A549 (cell line): ENCODE results near the gene NFATC2. TPM values are rescaled to one million over a fixed set of nuclear protein-coding genes. Genes with fewer than 3 reads are reported as not detected.
A peak's percentile ranks its signal among the peaks of the same experiment; 100 is the strongest.

Experiments
- ATOH8 ChIP-seq: fragments of 250-450 bp; sonication (Bioruptor Pico); IDR thresholded peaks from 2 replicates; pipeline ENCODE4 v1.5.0; 2020; ENCODE audit warnings: low read depth, mild to moderate bottlenecking, moderate library complexity
- BHLHE40 ChIP-seq: IDR thresholded peaks from 2 replicates; pipeline ENCODE4 v1.6.1; 2012; ENCODE audit warnings: low read depth, low read length, inconsistent platforms
- CBX8 ChIP-seq: fragments of 200-600 bp; sonication (generic); IDR thresholded peaks from 2 replicates; pipeline ENCODE4 v1.6.1; 2016
- CEBPB ChIP-seq, 2 experiments: fragments of >200 bp in 1 of 2; sonication (Bioruptor Twin) in 1 of 2; formaldehyde crosslinking in 1 of 2; IDR thresholded peaks; 2 replicates each; pipeline ENCODE4 v1.6.1; 2012 to 2016
- CHD2 ChIP-seq: fragments of 150-350 bp; IDR thresholded peaks from 2 replicates; pipeline ENCODE4 v1.6.1; 2014; ENCODE audit warnings: low read length; ENCODE audit not compliant: partially characterized antibody
- CHD4 ChIP-seq: fragments of 200-600 bp; sonication (generic); IDR thresholded peaks from 2 replicates; pipeline ENCODE4 v1.6.1; 2016; ENCODE audit warnings: antibody characterized with exemption, mild to moderate bottlenecking, borderline replicate concordance
- CTCF ChIP-seq: fragments of >200 bp; sonication (Bioruptor Twin); formaldehyde crosslinking; IDR thresholded peaks from 3 replicates; pipeline ENCODE4 v1.5.1; 2016
- EHF ChIP-seq: fragments of 250-450 bp; sonication (Bioruptor Pico); IDR thresholded peaks from 2 replicates; pipeline ENCODE4 v1.5.0; 2020; ENCODE audit warnings: mild to moderate bottlenecking
- FOSB ChIP-seq: fragments of 250-450 bp; sonication (Bioruptor Pico); IDR thresholded peaks from 2 replicates; pipeline ENCODE4 v1.5.0; 2020; ENCODE audit warnings: mild to moderate bottlenecking, moderate library complexity
- FOSL2 ChIP-seq, 2 experiments: fragments of 450-650 bp in 1 of 2; fragments of >200 bp in 1 of 2; sonication (Bioruptor Twin) in 1 of 2; formaldehyde crosslinking; IDR thresholded peaks; 2 replicates each; pipeline versions ENCODE4 v1.5.0 to v1.6.1; 2016 to 2020; ENCODE audit warnings: mild to moderate bottlenecking in 1 of 2, moderate library complexity in 1 of 2
- GATA3 ChIP-seq: IDR thresholded peaks from 2 replicates; pipeline ENCODE4 v1.6.1; 2012; ENCODE audit warnings: borderline replicate concordance
- HDAC2 ChIP-seq: fragments of 200-600 bp; sonication (generic); IDR thresholded peaks from 2 replicates; pipeline ENCODE4 v1.6.1; 2016
- HOXA7 ChIP-seq: fragments of 250-450 bp; sonication (Bioruptor Pico); IDR thresholded peaks from 2 replicates; pipeline ENCODE4 v1.5.0; 2020; ENCODE audit warnings: mild to moderate bottlenecking, moderate library complexity
- JUNB ChIP-seq: fragments of >200 bp; sonication (Bioruptor Twin); formaldehyde crosslinking; IDR thresholded peaks from 2 replicates; pipeline ENCODE4 v1.6.1; 2016
- KDM1A ChIP-seq: fragments of 200-600 bp; sonication (generic); IDR thresholded peaks from 2 replicates; pipeline ENCODE4 v1.6.1; 2016; ENCODE audit warnings: low read depth, mild to moderate bottlenecking
- MAZ ChIP-seq: fragments of 150-350 bp; IDR thresholded peaks from 2 replicates; pipeline ENCODE4 v1.6.1; 2014; ENCODE audit warnings: antibody characterized with exemption, low read depth, low read length, borderline replicate concordance
- NFE2L2 ChIP-seq: fragments of 150-350 bp; conservative IDR thresholded peaks from 2 replicates; pipeline ENCODE4 v1.6.1; 2014; ENCODE audit warnings: low read length
- NR3C1 ChIP-seq: fragments of >200 bp; sonication (Bioruptor Twin); formaldehyde crosslinking; IDR thresholded peaks from 3 replicates; pipeline ENCODE4 v1.6.1; 2017
- PHF8 ChIP-seq: fragments of 200-600 bp; sonication (generic); IDR thresholded peaks from 2 replicates; pipeline ENCODE4 v1.6.1; 2016; ENCODE audit warnings: low read depth, mild to moderate bottlenecking, antibody characterized with exemption, moderate library complexity, borderline replicate concordance
- POLR2A ChIP-seq: IDR thresholded peaks from 2 replicates; pipeline ENCODE4 v1.6.1; 2012; ENCODE audit warnings: mild to moderate bottlenecking, low read length
- POLR2AphosphoS2 ChIP-seq: conservative IDR thresholded peaks from 2 replicates; pipeline ENCODE4 v1.6.1; 2012; ENCODE audit warnings: low read length, improper control_type of control experiment, inconsistent platforms
- RAD21 ChIP-seq, 2 experiments: fragments of >200 bp in 1 of 2; sonication (Bioruptor Twin) in 1 of 2; formaldehyde crosslinking in 1 of 2; IDR thresholded peaks in 1 of 2; conservative IDR thresholded peaks in 1 of 2; 2 replicates in 1 of 2; 3 replicates in 1 of 2; pipeline ENCODE4 v1.6.1; 2012 to 2018; ENCODE audit warnings: inconsistent platforms in 1 of 2
- RNF2 ChIP-seq: fragments of 200-600 bp; sonication (generic); IDR thresholded peaks from 2 replicates; pipeline ENCODE4 v1.6.1; 2016; ENCODE audit warnings: low read depth, mild to moderate bottlenecking, antibody characterized with exemption, moderate library complexity, borderline replicate concordance
- TP53 ChIP-seq: fragments of 250-450 bp; sonication (Bioruptor Pico); IDR thresholded peaks from 2 replicates; pipeline ENCODE4 v1.5.0; 2021; ENCODE audit warnings: mild to moderate bottlenecking, moderate library complexity
- ZFP36 ChIP-seq: fragments of 450-650 bp; IDR thresholded peaks from 2 replicates; pipeline ENCODE4 v1.6.1; 2014; ENCODE audit warnings: borderline replicate concordance; ENCODE audit not compliant: partially characterized antibody
- polyA plus RNA-seq, 4 experiments: library from polyadenylated mRNA; depleted of rRNA in 3 of 4; stranded (reverse); fragments of >200 nt; fragmentation: RNase III in 1 of 4; extraction: RNeasy Plus Mini Kit Qiagen cat#74134 plus additional on column Dnase treatment in 1 of 4; gene quantifications; 2 replicates in 3 of 4; 3 replicates in 1 of 4; pipeline ENCODE4 v1.2.3, GENCODE V29; 2011 to 2017
- TF ChIP-seq, protein P1 (sequence below): fragments of >200 bp; sonication (Bioruptor Twin); formaldehyde crosslinking; IDR thresholded peaks from 2 replicates; pipeline ENCODE4 v1.6.1; 2016
- TF ChIP-seq, protein P2 (sequence below): fragments of 150-350 bp; IDR thresholded peaks from 2 replicates; pipeline ENCODE4 v1.6.1; 2014; ENCODE audit warnings: low read depth, mild to moderate bottlenecking, low read length

The NFATC2 gene
- polyA plus RNA-seq, 2 of the 4 experiments (the other 2 are of a cell fraction), result 0.75 to 1.6 TPM

- TF ChIP-seq, protein P1, sequence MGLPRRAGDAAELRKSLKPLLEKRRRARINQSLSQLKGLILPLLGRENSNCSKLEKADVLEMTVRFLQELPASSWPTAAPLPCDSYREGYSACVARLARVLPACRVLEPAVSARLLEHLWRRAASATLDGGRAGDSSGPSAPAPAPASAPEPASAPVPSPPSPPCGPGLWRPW, result no peak
- peak; percentile 15; the same call in 1 of the 2 replicates for TF ChIP-seq JUNB
- TF ChIP-seq CHD4, result peak; percentile 95
- no peak for TF ChIP-seq HOXA7
- no peak for TF ChIP-seq NFE2L2
- TF ChIP-seq, protein P2, sequence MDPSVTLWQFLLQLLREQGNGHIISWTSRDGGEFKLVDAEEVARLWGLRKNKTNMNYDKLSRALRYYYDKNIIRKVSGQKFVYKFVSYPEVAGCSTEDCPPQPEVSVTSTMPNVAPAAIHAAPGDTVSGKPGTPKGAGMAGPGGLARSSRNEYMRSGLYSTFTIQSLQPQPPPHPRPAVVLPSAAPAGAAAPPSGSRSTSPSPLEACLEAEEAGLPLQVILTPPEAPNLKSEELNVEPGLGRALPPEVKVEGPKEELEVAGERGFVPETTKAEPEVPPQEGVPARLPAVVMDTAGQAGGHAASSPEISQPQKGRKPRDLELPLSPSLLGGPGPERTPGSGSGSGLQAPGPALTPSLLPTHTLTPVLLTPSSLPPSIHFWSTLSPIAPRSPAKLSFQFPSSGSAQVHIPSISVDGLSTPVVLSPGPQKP, result no peak
- no peak for TF ChIP-seq ATOH8 (CRISPR knock-in tag)
- TF ChIP-seq RNF2, result no peak
- no peak for TF ChIP-seq FOSB
- TF ChIP-seq TP53 (CRISPR knock-in tag), result no peak
- TF ChIP-seq CBX8, result no peak
- no peak for TF ChIP-seq EHF (CRISPR knock-in tag)
- TF ChIP-seq NR3C1, result no peak
- peak in 1 of 2 experiments; percentile 25; a peak in 2 of 5 replicates for TF ChIP-seq RAD21 (conservative IDR thresholded peaks at IDR 0.05 in 1 of 2, IDR thresholded peaks at IDR 0.05 in 1 of 2)
- peak; percentile 97 for TF ChIP-seq KDM1A
- TF ChIP-seq CTCF, result no peak
- TF ChIP-seq GATA3, result peak; percentile 33; the same call in 1 of the 2 replicates
- peak; percentile 23; the same call in 1 of the 2 replicates for TF ChIP-seq FOSL2 (IDR thresholded peaks at IDR 0.05)
- TF ChIP-seq FOSL2 (CRISPR knock-in tag; IDR thresholded peaks at IDR 0.05), result peak; percentile 86
- TF ChIP-seq MAZ, result no peak
- no peak for TF ChIP-seq PHF8
- peak; percentile 39 for TF ChIP-seq POLR2A
- no peak for TF ChIP-seq CHD2
- no peak for TF ChIP-seq POLR2AphosphoS2
- no peak for TF ChIP-seq BHLHE40
- TF ChIP-seq HDAC2, result peak; percentile 92
- no peak for TF ChIP-seq ZFP36
- TF ChIP-seq CEBPB (IDR thresholded peaks at IDR 0.05), result peak in 1 of 2 experiments; percentile 25; a peak in 1 of 4 replicates
Measured at GRCh38 chr20:51456511-51457509, 85.7 kb downstream of the NFATC2 start (continued).
